Neural cell (in vitro differentiated cells): ENCODE results near the gene ASPRV1. TPM values are rescaled to one million over a fixed set of nuclear protein-coding genes. Genes with fewer than 3 reads are reported as not detected.

Experiments
- H2AFZ ChIP-seq: fragments of 200-600, 300-800 bp; sonication (generic), shearing (Covaris generic); 2 replicates; pipeline ENCODE4 v1.6.0; 2014; ENCODE audit warnings: low read depth, mild to moderate bottlenecking, antibody characterized with exemption, low read length, moderate library complexity
- H3F3A ChIP-seq: fragments of 200-600 bp; shearing (Covaris generic); 2 replicates; pipeline ENCODE4 v1.6.1; 2016; ENCODE audit warnings: mild to moderate bottlenecking, moderate library complexity, mixed read lengths, antibody characterized with exemption, low read length; ENCODE audit not compliant: insufficient read depth, poor library complexity, severe bottlenecking
- H3K27ac ChIP-seq: fragments of 200-600, 300-800 bp; sonication (generic), shearing (Covaris generic); 2 replicates; pipeline ENCODE4 v1.5.1; 2014; ENCODE audit warnings: mild to moderate bottlenecking, low read length, moderate library complexity
- H3K27me3 ChIP-seq: fragments of 300-800, 200-600 bp; sonication (generic), shearing (Covaris generic); 2 replicates; pipeline ENCODE4 v1.6.0; 2014; ENCODE audit warnings: mild to moderate bottlenecking, low read depth, low read length, moderate library complexity; ENCODE audit not compliant: insufficient read depth
- H3K36me3 ChIP-seq: fragments of 300-800, 200-600 bp; sonication (generic), shearing (Covaris generic); 2 replicates; pipeline ENCODE4 v1.5.1; 2014; ENCODE audit warnings: mild to moderate bottlenecking, antibody characterized with exemption, low read length, moderate library complexity; ENCODE audit not compliant: insufficient read depth
- H3K4me2 ChIP-seq: fragments of 300-800, 200-600 bp; sonication (generic), shearing (Covaris generic); 2 replicates; pipeline ENCODE4 v1.6.0; 2014; ENCODE audit warnings: mild to moderate bottlenecking, low read length
- H3K4me3 ChIP-seq: fragments of 300-800, 200-600 bp; sonication (generic), shearing (Covaris generic); 2 replicates; pipeline ENCODE4 v1.5.1; 2014; ENCODE audit warnings: mild to moderate bottlenecking, low read length, moderate library complexity
- H3K79me2 ChIP-seq: fragments of 200-600 bp; shearing (Covaris generic); replicated peaks from 2 replicates; pipeline ENCODE4 v1.6.0; 2014; ENCODE audit warnings: mild to moderate bottlenecking, low read length, moderate library complexity; ENCODE audit not compliant: insufficient read depth
- H3K9ac ChIP-seq: fragments of 300-800, 200-600 bp; sonication (generic), shearing (Covaris generic); 2 replicates; pipeline ENCODE4 v1.6.1; 2016; ENCODE audit warnings: mild to moderate bottlenecking, low read length, mixed read lengths
- H3K9me2 ChIP-seq: fragments of 200-600 bp; shearing (Covaris generic); 2 replicates; pipeline ENCODE4 v1.6.1; 2016; ENCODE audit warnings: mild to moderate bottlenecking, low read length, mixed read lengths; ENCODE audit not compliant: insufficient read depth
- H3K9me3 ChIP-seq: fragments of 200-600, 300-800 bp; sonication (generic), shearing (Covaris generic); 2 replicates; pipeline ENCODE4 v1.6.1; 2016; ENCODE audit warnings: mild to moderate bottlenecking, mixed run types, low read length, moderate library complexity, mixed read lengths
- H4K20me1 ChIP-seq: fragments of 200-600 bp; shearing (Covaris generic); 2 replicates; pipeline ENCODE4 v1.6.1; 2016; ENCODE audit warnings: mild to moderate bottlenecking, mixed run types; ENCODE audit not compliant: insufficient read depth
- CTCF ChIP-seq: fragments of 450-650 bp; IDR thresholded peaks from 2 replicates; pipeline ENCODE4 v1.5.1; 2014; ENCODE audit warnings: antibody characterized with exemption, mild to moderate bottlenecking, moderate library complexity; ENCODE audit not compliant: poor library complexity, severe bottlenecking
- EP300 ChIP-seq: fragments of 450-650 bp; conservative IDR thresholded peaks from 2 replicates; pipeline ENCODE4 v1.6.1; 2014; ENCODE audit warnings: antibody characterized with exemption, mild to moderate bottlenecking, moderate library complexity; ENCODE audit not compliant: poor library complexity, severe bottlenecking
- EZH2 ChIP-seq: fragments of 200-600, 300-800 bp; shearing (Covaris generic), sonication (generic); IDR thresholded peaks from 2 replicates; pipeline ENCODE4 v1.6.1; 2014; ENCODE audit warnings: antibody characterized with exemption, low read length, borderline replicate concordance, mild to moderate bottlenecking; ENCODE audit not compliant: insufficient read depth, poor library complexity, severe bottlenecking
- MXI1 ChIP-seq: fragments of 450-650 bp; conservative IDR thresholded peaks from 2 replicates; pipeline ENCODE4 v1.6.1; 2014; ENCODE audit warnings: antibody characterized with exemption, mild to moderate bottlenecking; ENCODE audit not compliant: poor library complexity, severe bottlenecking
- POLR2AphosphoS5 ChIP-seq: IDR thresholded peaks from 2 replicates; pipeline ENCODE4 v1.6.1; 2012
- RAD21 ChIP-seq: fragments of 450-650 bp; conservative IDR thresholded peaks from 2 replicates; pipeline ENCODE4 v1.6.1; 2014; ENCODE audit warnings: antibody characterized with exemption, mild to moderate bottlenecking, moderate library complexity
- REST ChIP-seq: IDR thresholded peaks from 2 replicates; pipeline ENCODE4 v1.6.1; 2012; ENCODE audit warnings: borderline replicate concordance
- SMC3 ChIP-seq: fragments of 450-650 bp; conservative IDR thresholded peaks from 2 replicates; pipeline ENCODE4 v1.6.1; 2014; ENCODE audit warnings: antibody characterized with exemption, mild to moderate bottlenecking, moderate library complexity; ENCODE audit not compliant: poor library complexity
- TAF1 ChIP-seq: IDR thresholded peaks from 2 replicates; pipeline ENCODE4 v1.6.1; 2012; ENCODE audit warnings: low read depth
- polyA plus RNA-seq: library from polyadenylated mRNA; depleted of rRNA; stranded (reverse); fragments of >200 nt; gene quantifications from 2 replicates; pipeline ENCODE4 v1.2.3, GENCODE V29; 2014

Gene ASPRV1
- polyA plus RNA-seq, 1 donor from 2014 or later = 6.3 TPM

GRCh38 chr2:69955029-69955428 lies 6.4 kb downstream of the ASPRV1 start:
- Histone ChIP-seq H3F3A (no peaks in the 10 kb centered on the region), H3K4me3 (no peak overlapping the region), H2AFZ (no peak overlapping the region), H3K27me3 (no peaks in the 10 kb centered on the region), H3K79me2 (no peaks in the 10 kb centered on the region), H3K4me2 (no peak overlapping the region), H3K9ac (no peak overlapping the region), H3K27ac (no peak overlapping the region), H3K9me3 (no peaks in the 10 kb centered on the region), H3K36me3 (no peaks in the 10 kb centered on the region), H4K20me1 (no peaks in the 10 kb centered on the region), H3K9me2 (no peaks in the 10 kb centered on the region)
- TF ChIP-seq MXI1 = no peak
- no peak for TF ChIP-seq EZH2
- TF ChIP-seq CTCF = no peak
- no peak for TF ChIP-seq TAF1
- TF ChIP-seq SMC3 = no peak
- no peak for TF ChIP-seq RAD21
- no peak for TF ChIP-seq REST
- TF ChIP-seq POLR2AphosphoS5 = no peak
- no peak for TF ChIP-seq EP300

GRCh38 chr2:69954084-69954483 lies 7.3 kb downstream of the ASPRV1 start:
- no peak overlapping the region for H3K4me3 ChIP-seq
- no peaks in the 10 kb centered on the region for H3K9me3 ChIP-seq
- no peaks in the 10 kb centered on the region for H3K36me3 ChIP-seq
- H4K20me1 ChIP-seq = no peaks in the 10 kb centered on the region
- no peaks in the 10 kb centered on the region for H3F3A ChIP-seq
- H3K9me2 ChIP-seq = no peaks in the 10 kb centered on the region
- no peaks in the 10 kb centered on the region for H3K27me3 ChIP-seq
- no peak overlapping the region for H3K4me2 ChIP-seq
- H2AFZ ChIP-seq = no peak overlapping the region
- no peaks in the 10 kb centered on the region for H3K79me2 ChIP-seq
- no peak overlapping the region for H3K9ac ChIP-seq
- TF ChIP-seq EP300 = no peak
- TF ChIP-seq CTCF = no peak
- TF ChIP-seq MXI1 = no peak
- TF ChIP-seq SMC3 = no peak
- TF ChIP-seq REST = no peak
- no peak for TF ChIP-seq EZH2
- no peak for TF ChIP-seq POLR2AphosphoS5
- TF ChIP-seq RAD21 = no peak
- TF ChIP-seq TAF1 = no peak
- H3K27ac ChIP-seq = no peak overlapping the region
